Sigmoid colon (tissue), 4 donors: ENCODE data around the gene PTPN11.

ENCODE experiments used
- CTCF ChIP-seq, 4 experiments: fragments of 450-650 bp in 3 of 4; fragments of 200-600 bp in 1 of 4; IDR thresholded peaks; one replicate each; pipeline ENCODE4 v1.5.1; 2016 to 2019; ENCODE audit warnings: antibody characterized with exemption in 4 of 4, mild to moderate bottlenecking in 3 of 4, moderate library complexity in 2 of 4
- EP300 ChIP-seq, 4 donors: sonication (generic); formaldehyde crosslinking; IDR thresholded peaks; one replicate each; pipeline ENCODE4 v1.6.1; 2017; ENCODE audit warnings: antibody characterized with exemption in 4 of 4
- POLR2AphosphoS5 ChIP-seq, 4 donors: sonication (generic); formaldehyde crosslinking; IDR thresholded peaks; one replicate each; pipeline ENCODE4 v1.6.1; 2017; ENCODE audit warnings: antibody characterized with exemption in 4 of 4

- TF ChIP-seq POLR2AphosphoS5 (IDR thresholded peaks at IDR 0.05) (no peak), CTCF (IDR thresholded peaks at IDR 0.05) (no peak), EP300 (IDR thresholded peaks at IDR 0.05) (no peak)
Measured at GRCh38 chr12:112535637-112536366, 117.1 kb downstream of the PTPN11 start.
